ENCODE data around the gene SLC15A5. TPM values are rescaled to one million over a fixed set of nuclear protein-coding genes. Genes with fewer than 3 reads are reported as not detected.

Gene SLC15A5
- total RNA-seq (2021; fragmentation: NEBNext Ultra II Directional; extraction: Animal tissue kit (Norgen Biotek cat#: 25700)) (not detected in 2 replicates), polyA plus RNA-seq (2011; rRNA removed) (not detected in 2 replicates), polyA minus RNA-seq (2011; rRNA and poly(A)+ RNA removed) (not detected in 2 replicates)
- polyA plus RNA-seq (2011; cell fraction: cytosol; rRNA removed) = not detected
- not detected for polyA plus RNA-seq (2011; cell fraction: nucleus; rRNA removed)
- not detected in 4 replicates for polyA plus RNA-seq (2012, experiment 1 of 2)
- polyA plus RNA-seq (2012, experiment 2 of 2) = not detected
- polyA plus RNA-seq (2013, experiment 1 of 2) = not detected
- not detected for polyA plus RNA-seq (2013, experiment 2 of 2)
- not detected for polyA minus RNA-seq (2011; cell fraction: cytosol; rRNA and poly(A)+ RNA removed)
- polyA minus RNA-seq (2011; cell fraction: nucleus; rRNA and poly(A)+ RNA removed) = not detected
- long read RNA-seq, experiment 1 = 0 reads
- long read RNA-seq, experiment 2 = 0 reads

- Histone ChIP-seq H2AK5ac (ENCODE audit: low read depth, low read length) (no peak within 1 kb of the TSS), H3K79me1 (ENCODE audit: low read depth, low read length) (no peaks in the 10 kb centered on the region), H3K14ac (ENCODE audit: insufficient read length) (no peak within 1 kb of the TSS), H3K4me2 (ENCODE audit: insufficient read depth in 1 of 2, low read depth in 2 of 2, low read length in 2 of 2) (no peak within 1 kb of the TSS), H3K4me1 (replicated peaks in 1 of 4; ENCODE audit: control insufficient read depth in 3 of 4, insufficient read depth in 4 of 4, low read length in 3 of 4) (no peaks in the 10 kb centered on the region; a peak in 1 of 7 replicates), H2BK120ac (replicated peaks; ENCODE audit: low read depth, low read length) (no peak within 1 kb of the TSS), H3K36me3 (ENCODE audit: control insufficient read depth in 2 of 4, insufficient read depth in 4 of 4, low read length in 3 of 4) (no peaks in the 10 kb centered on the region), H3K4me3 (ENCODE audit: extremely low read depth in 1 of 4, insufficient read depth in 2 of 4, low read depth in 3 of 4, low read length in 4 of 4) (no peak within 1 kb of the TSS), H4K20me1 (replicated peaks in 1 of 2; ENCODE audit: control insufficient read depth in 1 of 2, insufficient read depth in 2 of 2, low read length in 2 of 2) (no peaks in the 10 kb centered on the region), H4K91ac (replicated peaks; ENCODE audit: insufficient read length, low read length) (no peak within 1 kb of the TSS), H2BK20ac (ENCODE audit: low read length) (no peak within 1 kb of the TSS), H2BK15ac (ENCODE audit: low read length) (no peak within 1 kb of the TSS), H3K56ac (replicated peaks; ENCODE audit: insufficient read length, low read depth, low read length) (no peak within 1 kb of the TSS), H3K9me3 (ENCODE audit: insufficient read depth in 2 of 2, low read depth in 1 of 2, low read length in 1 of 2) (no peaks in the 10 kb centered on the region), H4K8ac (ENCODE audit: extremely low read depth, insufficient read depth, low read length) (no peak within 1 kb of the TSS), H3K79me2 (ENCODE audit: control insufficient read depth in 1 of 2, insufficient read depth in 2 of 2, low read length in 2 of 2) (no peaks in the 10 kb centered on the region), H3K23ac (ENCODE audit: insufficient read length) (no peak within 1 kb of the TSS), H3K27ac (ENCODE audit: low read depth, low read length) (no peak within 1 kb of the TSS), H3K9ac (replicated peaks in 1 of 4; ENCODE audit: extremely low read depth in 1 of 4, low read depth in 3 of 4, low read length in 3 of 4) (no peak within 1 kb of the TSS), H2BK5ac (ENCODE audit: low read depth, low read length) (no peak within 1 kb of the TSS), H4K5ac (ENCODE audit: insufficient read length, low read depth, low read length) (no peak within 1 kb of the TSS), H3K27me3 (replicated peaks in 1 of 4; ENCODE audit: control insufficient read depth in 3 of 4, extremely low read depth in 1 of 4, insufficient read depth in 3 of 4, low read length in 3 of 4) (no peaks in the 10 kb centered on the region), H3K23me2 (ENCODE audit: low read depth, low read length) (no peaks in the 10 kb centered on the region), H3K18ac (ENCODE audit: extremely low read depth, low read length) (no peak within 1 kb of the TSS), H2AFZ (ENCODE audit: low read length) (no peak within 1 kb of the TSS), H2BK12ac (ENCODE audit: low read depth, low read length) (no peak within 1 kb of the TSS), H3K4ac (replicated peaks; ENCODE audit: insufficient read length, low read depth, low read length) (no peak within 1 kb of the TSS)
- no peak for FAIRE-seq
- POLR2A ChIA-PET (ENCODE audit: partially characterized antibody) = no interaction called here
- DNase-seq (ENCODE audit: low read depth in 1 of 2, low spot score in 2 of 2) = no peak
- CTCF ChIA-PET (ENCODE audit: partially characterized antibody) = no interaction called here
- 90% methylated on average over 5 of the region's 5 CpGs; no CpG with 5 or more reads in 1 of the 2 experiments for WGBS, 2 experiments (ENCODE audit: extremely low coverage in 1 of 2, insufficient coverage in 1 of 2, insufficient read length in 1 of 2, insufficient replicate concordance in 2 of 2, low coverage in 1 of 2, low lambda C conversion rate in 2 of 2, missing lambda C conversion rate in 1 of 2)
- TF ChIP-seq JUND (IDR thresholded peaks at IDR 0.05; ENCODE audit: low read length) = no peak
- TF ChIP-seq CTCF (IDR thresholded peaks at IDR 0.05; ENCODE audit: control extremely low read depth in 1 of 3, insufficient read depth in 1 of 3, low read depth in 1 of 3, low read length in 3 of 3) = no peak
- TF ChIP-seq KDM1A (IDR thresholded peaks at IDR 0.05; ENCODE audit: borderline replicate concordance, low read length) = no peak
- TF ChIP-seq TCF12 (IDR thresholded peaks at IDR 0.05; ENCODE audit: low read depth, low read length) = no peak
- TF ChIP-seq JUN (IDR thresholded peaks at IDR 0.05; ENCODE audit: low read depth, low read length) = no peak
- no peak for TF ChIP-seq TAF1 (IDR thresholded peaks at IDR 0.05; ENCODE audit: low read depth, low read length)
- no peak for TF ChIP-seq TBP (IDR thresholded peaks at IDR 0.05; ENCODE audit: low read depth, low read length)
- TF ChIP-seq FOSL1 (IDR thresholded peaks at IDR 0.05; ENCODE audit: insufficient read depth, low read depth, low read length) = no peak
- TF ChIP-seq, protein P1, sequence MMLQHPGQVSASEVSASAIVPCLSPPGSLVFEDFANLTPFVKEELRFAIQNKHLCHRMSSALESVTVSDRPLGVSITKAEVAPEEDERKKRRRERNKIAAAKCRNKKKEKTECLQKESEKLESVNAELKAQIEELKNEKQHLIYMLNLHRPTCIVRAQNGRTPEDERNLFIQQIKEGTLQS (IDR thresholded peaks at IDR 0.05; ENCODE audit: insufficient read depth, low read depth, low read length) = no peak
- TF ChIP-seq EP300 (IDR thresholded peaks at IDR 0.05; ENCODE audit: borderline replicate concordance in 1 of 2, low read depth in 2 of 2, low read length in 2 of 2) = no peak
These were observed at the start of gene SLC15A5 for GRCh38 chr12:16277585-16277984. SLC15A5 (minus strand) TSS chr12:16277685; CDS start chr12:16277685, 0 bp downstream.

All from H1 (cell line).